ENCODE data around the gene UAP1. TPM values are rescaled to one million over a fixed set of nuclear protein-coding genes. Genes with fewer than 3 reads are reported as not detected.
A peak's percentile ranks its signal among the peaks of the same experiment; 100 is the strongest.

The UAP1 gene
- total RNA-seq, 1 experiment from 2014 or later = 58.9 TPM

- Histone ChIP-seq H3K27ac (ENCODE audit: low read length) (no peak overlapping the region), H3K9me3 (ENCODE audit: low read length) (no peaks in the 10 kb centered on the region), H3K27me3 (ENCODE audit: low read length) (no peaks in the 10 kb centered on the region), H2AFZ (ENCODE audit: low read length) (no peak overlapping the region), H3K4me2 (ENCODE audit: low read depth, low read length, poor library complexity, severe bottlenecking) (no peak overlapping the region), H4K20me1 (ENCODE audit: insufficient read depth, low read depth, low read length) (no peaks in the 10 kb centered on the region), H3K9me2 (replicated peaks; ENCODE audit: insufficient read depth, low read length) (no peaks in the 10 kb centered on the region), H3K36me3 (ENCODE audit: insufficient read depth, low read length) (peaks cover 22% of the 10 kb centered on the region; the same call in 1 of the 2 replicates), H3K79me2 (ENCODE audit: low read length) (no peaks in the 10 kb centered on the region), H3K4me3 (ENCODE audit: low read length) (no peak overlapping the region), H3K4me1 (ENCODE audit: low read length) (no peaks in the 10 kb centered on the region), H3K9ac (ENCODE audit: low read length) (no peak overlapping the region)
- DNase-seq = no peak
Observed at GRCh38 chr1:162605225-162605927, 43.9 kb downstream of the UAP1 start.

GRCh38 chr1:162609306-162609705 is 47.8 kb downstream of the UAP1 start:
- H3K9me2 ChIP-seq (replicated peaks; ENCODE audit: insufficient read depth, low read length) = no peaks in the 10 kb centered on the region
- no peak overlapping the region for H2AFZ ChIP-seq (ENCODE audit: low read length)
- H3K4me2 ChIP-seq (ENCODE audit: low read depth, low read length, poor library complexity, severe bottlenecking) = no peak overlapping the region
- no peak overlapping the region for H3K9ac ChIP-seq (ENCODE audit: low read length)
- H3K27me3 ChIP-seq (ENCODE audit: low read length) = no peaks in the 10 kb centered on the region
- H4K20me1 ChIP-seq (ENCODE audit: insufficient read depth, low read depth, low read length) = no peaks in the 10 kb centered on the region
- H3K4me3 ChIP-seq (ENCODE audit: low read length) = no peak overlapping the region
- H3K4me1 ChIP-seq (ENCODE audit: low read length) = peaks cover 8% of the 10 kb centered on the region
- H3K9me3 ChIP-seq (ENCODE audit: low read length) = no peaks in the 10 kb centered on the region
- H3K36me3 ChIP-seq (ENCODE audit: insufficient read depth, low read length) = no peaks in the 10 kb centered on the region
- H3K27ac ChIP-seq (ENCODE audit: low read length) = no peak overlapping the region
- no peak for DNase-seq
- H3K79me2 ChIP-seq (ENCODE audit: low read length) = no peaks in the 10 kb centered on the region

GRCh38 chr1:162612606-162613400 is 51.3 kb downstream of the UAP1 start:
- no peaks in the 10 kb centered on the region for H3K27me3 ChIP-seq (ENCODE audit: low read length)
- peak overlapping the region; percentile 58; the same call in 1 of the 2 replicates for H2AFZ ChIP-seq (ENCODE audit: low read length)
- no peaks in the 10 kb centered on the region for H3K79me2 ChIP-seq (ENCODE audit: low read length)
- no peak overlapping the region for H3K4me3 ChIP-seq (ENCODE audit: low read length)
- H3K9me3 ChIP-seq (ENCODE audit: low read length) = peaks cover 7% of the 10 kb centered on the region; the same call in 1 of the 2 replicates
- H3K36me3 ChIP-seq (ENCODE audit: insufficient read depth, low read length) = peaks cover 7% of the 10 kb centered on the region; the same call in 1 of the 2 replicates
- no peaks in the 10 kb centered on the region for H3K9me2 ChIP-seq (replicated peaks; ENCODE audit: insufficient read depth, low read length)
- DNase-seq = no peak
- H3K27ac ChIP-seq (ENCODE audit: low read length) = no peak overlapping the region
- no peak overlapping the region for H3K9ac ChIP-seq (ENCODE audit: low read length)
- H4K20me1 ChIP-seq (ENCODE audit: insufficient read depth, low read depth, low read length) = no peaks in the 10 kb centered on the region
- H3K4me1 ChIP-seq (ENCODE audit: low read length) = peaks cover 8% of the 10 kb centered on the region
- H3K4me2 ChIP-seq (ENCODE audit: low read depth, low read length, poor library complexity, severe bottlenecking) = no peak overlapping the region

- Histone ChIP-seq H3K9ac (ENCODE audit: low read length) (no peak overlapping the region), H3K79me2 (ENCODE audit: low read length) (no peaks in the 10 kb centered on the region), H3K9me2 (replicated peaks; ENCODE audit: insufficient read depth, low read length) (no peaks in the 10 kb centered on the region; the same call in 1 of the 2 replicates), H3K27me3 (ENCODE audit: low read length) (no peaks in the 10 kb centered on the region), H3K9me3 (ENCODE audit: low read length) (peaks cover 7% of the 10 kb centered on the region; the same call in 1 of the 2 replicates), H3K4me3 (ENCODE audit: low read length) (no peak overlapping the region), H2AFZ (ENCODE audit: low read length) (no peak overlapping the region), H4K20me1 (ENCODE audit: insufficient read depth, low read depth, low read length) (no peaks in the 10 kb centered on the region), H3K27ac (ENCODE audit: low read length) (no peak overlapping the region), H3K4me2 (ENCODE audit: low read depth, low read length, poor library complexity, severe bottlenecking) (no peak overlapping the region), H3K4me1 (ENCODE audit: low read length) (peaks cover 8% of the 10 kb centered on the region), H3K36me3 (ENCODE audit: insufficient read depth, low read length) (peaks cover 8% of the 10 kb centered on the region; the same call in 1 of the 2 replicates)
- DNase-seq = no peak
Observed at GRCh38 chr1:162616848-162617247, 55.3 kb downstream of the UAP1 start.

GRCh38 chr1:162617513-162617912 is 56.0 kb downstream of the UAP1 start:
- DNase-seq = peak; percentile 29

GRCh38 chr1:162619076-162619475 is 57.6 kb downstream of the UAP1 start:
- Histone ChIP-seq H3K36me3 (ENCODE audit: insufficient read depth, low read length) (peaks cover 8% of the 10 kb centered on the region; the same call in 1 of the 2 replicates), H4K20me1 (ENCODE audit: insufficient read depth, low read depth, low read length) (no peaks in the 10 kb centered on the region)
- DNase-seq = peak; percentile 35

More at GRCh38 chr1:162617513-162617912, 56.0 kb downstream of the UAP1 start:
- Histone ChIP-seq H3K9ac (ENCODE audit: low read length) (no peak overlapping the region), H4K20me1 (ENCODE audit: insufficient read depth, low read depth, low read length) (no peaks in the 10 kb centered on the region), H3K27ac (ENCODE audit: low read length) (no peak overlapping the region), H3K4me1 (ENCODE audit: low read length) (peaks cover 8% of the 10 kb centered on the region), H3K79me2 (ENCODE audit: low read length) (no peaks in the 10 kb centered on the region), H2AFZ (ENCODE audit: low read length) (no peak overlapping the region), H3K9me3 (ENCODE audit: low read length) (peaks cover 7% of the 10 kb centered on the region; the same call in 1 of the 2 replicates), H3K4me3 (ENCODE audit: low read length) (no peak overlapping the region), H3K36me3 (ENCODE audit: insufficient read depth, low read length) (peaks cover 8% of the 10 kb centered on the region; the same call in 1 of the 2 replicates), H3K9me2 (replicated peaks; ENCODE audit: insufficient read depth, low read length) (no peaks in the 10 kb centered on the region; the same call in 1 of the 2 replicates), H3K27me3 (ENCODE audit: low read length) (no peaks in the 10 kb centered on the region), H3K4me2 (ENCODE audit: low read depth, low read length, poor library complexity, severe bottlenecking) (no peak overlapping the region)

GRCh38 chr1:162621256-162621655 is 59.7 kb downstream of the UAP1 start:
- H3K9me3 ChIP-seq (ENCODE audit: low read length) = peaks cover 7% of the 10 kb centered on the region; the same call in 1 of the 2 replicates
- no peak overlapping the region for H3K4me3 ChIP-seq (ENCODE audit: low read length)
- no peak overlapping the region for H2AFZ ChIP-seq (ENCODE audit: low read length)
- no peaks in the 10 kb centered on the region for H3K79me2 ChIP-seq (ENCODE audit: low read length)
- H3K9ac ChIP-seq (ENCODE audit: low read length) = no peak overlapping the region
- H4K20me1 ChIP-seq (ENCODE audit: insufficient read depth, low read depth, low read length) = no peaks in the 10 kb centered on the region
- H3K9me2 ChIP-seq (replicated peaks; ENCODE audit: insufficient read depth, low read length) = no peaks in the 10 kb centered on the region; the same call in 1 of the 2 replicates
- H3K4me2 ChIP-seq (ENCODE audit: low read depth, low read length, poor library complexity, severe bottlenecking) = no peak overlapping the region
- no peak overlapping the region for H3K27ac ChIP-seq (ENCODE audit: low read length)
- DNase-seq = no peak
- no peaks in the 10 kb centered on the region for H3K27me3 ChIP-seq (ENCODE audit: low read length)
- no peaks in the 10 kb centered on the region for H3K4me1 ChIP-seq (ENCODE audit: low read length)
- peaks cover 8% of the 10 kb centered on the region; the same call in 1 of the 2 replicates for H3K36me3 ChIP-seq (ENCODE audit: insufficient read depth, low read length)

More at GRCh38 chr1:162619076-162619475, 57.6 kb downstream of the UAP1 start:
- no peak overlapping the region for H3K27ac ChIP-seq (ENCODE audit: low read length)
- no peaks in the 10 kb centered on the region; the same call in 1 of the 2 replicates for H3K9me2 ChIP-seq (replicated peaks; ENCODE audit: insufficient read depth, low read length)
- no peak overlapping the region for H3K9ac ChIP-seq (ENCODE audit: low read length)
- no peak overlapping the region for H2AFZ ChIP-seq (ENCODE audit: low read length)
- H3K4me3 ChIP-seq (ENCODE audit: low read length) = no peak overlapping the region
- no peak overlapping the region for H3K4me2 ChIP-seq (ENCODE audit: low read depth, low read length, poor library complexity, severe bottlenecking)
- H3K79me2 ChIP-seq (ENCODE audit: low read length) = no peaks in the 10 kb centered on the region
- H3K9me3 ChIP-seq (ENCODE audit: low read length) = peaks cover 7% of the 10 kb centered on the region; the same call in 1 of the 2 replicates
- H3K4me1 ChIP-seq (ENCODE audit: low read length) = no peaks in the 10 kb centered on the region
- no peaks in the 10 kb centered on the region for H3K27me3 ChIP-seq (ENCODE audit: low read length)

GRCh38 chr1:162625679-162626078 is 64.2 kb downstream of the UAP1 start:
- H3K9me3 ChIP-seq (ENCODE audit: low read length) = no peaks in the 10 kb centered on the region
- H4K20me1 ChIP-seq (ENCODE audit: insufficient read depth, low read depth, low read length) = no peaks in the 10 kb centered on the region
- H3K4me1 ChIP-seq (ENCODE audit: low read length) = peaks cover 3% of the 10 kb centered on the region; the same call in 1 of the 2 replicates
- no peaks in the 10 kb centered on the region for H3K27me3 ChIP-seq (ENCODE audit: low read length)
- H2AFZ ChIP-seq (ENCODE audit: low read length) = no peak overlapping the region
- H3K79me2 ChIP-seq (ENCODE audit: low read length) = no peaks in the 10 kb centered on the region
- DNase-seq = no peak
- no peaks in the 10 kb centered on the region for H3K9me2 ChIP-seq (replicated peaks; ENCODE audit: insufficient read depth, low read length)
- no peak overlapping the region for H3K4me3 ChIP-seq (ENCODE audit: low read length)
- no peak overlapping the region for H3K27ac ChIP-seq (ENCODE audit: low read length)
- H3K4me2 ChIP-seq (ENCODE audit: low read depth, low read length, poor library complexity, severe bottlenecking) = no peak overlapping the region
- H3K9ac ChIP-seq (ENCODE audit: low read length) = no peak overlapping the region
- H3K36me3 ChIP-seq (ENCODE audit: insufficient read depth, low read length) = no peaks in the 10 kb centered on the region
